HG03280 (cell line): ENCODE data around the gene MACIR.
A peak's percentile ranks its signal among the peaks of the same experiment; 100 is the strongest.

Experiments
- ATAC-seq: cut with Tn5 transposase; IDR thresholded peaks from one replicate; pipeline ENCODE4 v1.9.1; 2021; ENCODE audit warnings: mild to moderate bottlenecking, moderate library complexity; ENCODE audit not compliant: unreplicated experiment

The MACIR gene

GRCh38 chr5:103244398-103244797 lies 14.2 kb upstream of the MACIR start:
- peak; percentile 54 for ATAC-seq

- no peak for ATAC-seq
Observed at GRCh38 chr5:103245761-103246160, 12.8 kb upstream of the MACIR start.

GRCh38 chr5:103247118-103247517 lies 11.4 kb upstream of the MACIR start:
- no peak for ATAC-seq

GRCh38 chr5:103249068-103249467 lies 9.5 kb upstream of the MACIR start:
- ATAC-seq, result no peak

- ATAC-seq, result no peak
Observed at GRCh38 chr5:103254921-103255320, 3.6 kb upstream of the MACIR start.

GRCh38 chr5:103255691-103256090 lies 2.9 kb upstream of the MACIR start:
- ATAC-seq, result no peak

- ATAC-seq, result no peak
Observed at GRCh38 chr5:103256178-103256577, 2.4 kb upstream of the MACIR start.

GRCh38 chr5:103258957-103259704 lies 568 bp downstream of the MACIR start:
- ATAC-seq, result peak; percentile 39

GRCh38 chr5:103259705-103260355 lies 1.3 kb downstream of the MACIR start:
- ATAC-seq, result no peak

GRCh38 chr5:103260951-103261350 lies 2.4 kb downstream of the MACIR start:
- ATAC-seq, result peak; percentile 21

GRCh38 chr5:103262422-103262871 lies 3.9 kb downstream of the MACIR start:
- no peak for ATAC-seq

- ATAC-seq, result no peak
Observed at GRCh38 chr5:103263054-103263453, 4.5 kb downstream of the MACIR start.

- no peak for ATAC-seq
Observed at GRCh38 chr5:103264508-103264907, 5.9 kb downstream of the MACIR start.

GRCh38 chr5:103270581-103270980 lies 12.0 kb downstream of the MACIR start:
- no peak for ATAC-seq

- ATAC-seq, result no peak
Observed at GRCh38 chr5:103271570-103272289, 13.2 kb downstream of the MACIR start.

- ATAC-seq, result no peak
Observed at GRCh38 chr5:103272377-103272776, 13.8 kb downstream of the MACIR start.

GRCh38 chr5:103273952-103274351 lies 15.4 kb downstream of the MACIR start:
- no peak for ATAC-seq

- ATAC-seq, result no peak
Observed at GRCh38 chr5:103275851-103276250, 17.3 kb downstream of the MACIR start.

- ATAC-seq, result no peak
Observed at GRCh38 chr5:103280967-103281366, 22.4 kb downstream of the MACIR start.

GRCh38 chr5:103283120-103283519 lies 24.6 kb downstream of the MACIR start:
- no peak for ATAC-seq

- ATAC-seq, result no peak
Observed at GRCh38 chr5:103283869-103284268, 25.3 kb downstream of the MACIR start.

- ATAC-seq, result no peak
Observed at GRCh38 chr5:103286622-103287021, 28.1 kb downstream of the MACIR start.
